NCI-H128 (cell line): ENCODE data around the gene ARL5C.
A peak's percentile ranks its signal among the peaks of the same experiment; 100 is the strongest.
"Not testable (repeated sequence)": the region's sequence is repeated elsewhere in the genome, so short reads cannot be mapped to it uniquely, and the experiment has no call there.

Experiments
- DNase-seq: peaks from one replicate; lab custom pipeline; 2025; ENCODE audit not compliant: unreplicated experiment; lab: John Stamatoyannopoulos, UW

The ARL5C gene

DNA sequence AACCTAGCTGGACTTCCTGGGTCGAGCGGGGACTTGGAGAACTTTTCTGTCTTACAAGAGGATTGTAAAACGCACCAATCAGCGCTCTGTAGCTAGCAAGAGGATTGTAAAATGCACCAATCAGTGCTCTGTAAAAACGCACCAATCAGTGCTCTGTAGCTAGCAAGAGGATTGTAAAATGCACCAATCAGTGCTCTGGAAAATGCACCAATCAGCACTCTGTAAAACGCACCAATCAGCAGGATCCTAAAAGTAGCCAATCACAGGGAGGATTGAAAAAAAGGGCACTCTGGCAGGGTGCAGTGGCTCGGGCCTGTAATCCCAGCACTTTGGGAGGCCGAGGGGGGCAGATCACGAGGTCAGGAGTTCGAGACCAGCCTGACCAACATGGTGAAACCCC lies 2.5 kb upstream of the ARL5C start:
- not testable (repeated sequence) for DNase-seq

DNA sequence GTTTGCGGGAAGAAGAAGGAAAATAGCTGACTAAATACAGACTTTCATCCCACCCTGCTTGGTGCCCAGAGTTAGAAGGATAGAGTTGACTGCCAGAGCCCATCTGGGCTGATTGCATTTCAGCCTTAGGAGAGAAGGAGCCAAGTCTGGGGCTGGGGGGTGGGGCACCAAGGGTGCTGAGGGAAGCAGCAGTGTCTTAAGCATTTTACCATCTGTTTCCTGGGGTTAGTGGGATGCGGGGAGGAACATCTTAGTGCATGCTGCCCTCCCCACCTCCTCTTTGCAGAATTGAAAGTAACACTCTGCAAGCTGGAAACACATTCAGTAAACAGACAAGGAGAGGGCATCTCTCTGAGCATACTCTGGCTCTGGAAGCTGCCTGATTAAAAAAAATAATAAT lies 1.5 kb upstream of the ARL5C start:
- no peak for DNase-seq

DNA sequence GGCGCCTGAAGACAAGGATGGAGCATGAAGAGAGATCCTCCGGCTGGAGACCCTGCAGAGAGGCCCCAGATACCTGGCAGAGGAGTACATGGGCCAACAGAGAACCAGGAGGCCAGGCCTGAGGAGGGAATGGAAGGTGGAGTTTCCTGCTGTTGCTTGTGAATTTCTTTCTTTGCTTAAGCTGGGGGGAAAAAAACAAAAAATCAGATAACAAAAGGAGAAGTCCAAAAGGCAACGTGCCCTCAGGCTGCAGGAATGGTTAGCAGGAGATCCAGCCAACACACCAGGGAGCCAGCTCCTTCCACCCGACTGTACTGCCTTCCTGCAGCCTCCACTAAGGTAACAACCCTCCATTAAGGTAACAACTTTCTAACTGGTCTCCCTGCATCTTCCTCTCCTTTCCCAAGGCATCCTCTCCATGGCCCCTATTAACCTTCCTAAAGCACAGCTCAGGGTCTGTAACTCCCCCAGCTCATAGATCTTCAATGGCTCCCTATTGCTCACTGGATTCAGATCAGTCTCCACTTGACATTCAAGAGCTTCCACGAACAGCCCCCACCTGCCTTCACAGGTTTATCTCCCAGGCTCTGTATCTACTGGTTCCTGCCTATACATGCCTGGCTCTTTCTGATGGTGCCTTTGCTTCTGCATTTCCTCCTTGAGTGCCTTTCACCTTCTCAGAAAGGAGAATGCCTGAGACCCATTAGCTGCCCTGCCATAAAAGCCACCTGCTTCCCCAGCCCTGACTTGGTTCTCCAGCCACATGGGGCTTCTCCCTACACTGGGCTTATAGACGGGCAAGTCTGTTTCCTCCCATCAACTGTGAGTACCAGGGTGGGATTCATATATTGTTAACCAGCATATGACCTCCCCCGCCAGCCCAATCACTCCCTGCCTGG lies 725 bp upstream of the ARL5C start:
- no peak for DNase-seq

DNA sequence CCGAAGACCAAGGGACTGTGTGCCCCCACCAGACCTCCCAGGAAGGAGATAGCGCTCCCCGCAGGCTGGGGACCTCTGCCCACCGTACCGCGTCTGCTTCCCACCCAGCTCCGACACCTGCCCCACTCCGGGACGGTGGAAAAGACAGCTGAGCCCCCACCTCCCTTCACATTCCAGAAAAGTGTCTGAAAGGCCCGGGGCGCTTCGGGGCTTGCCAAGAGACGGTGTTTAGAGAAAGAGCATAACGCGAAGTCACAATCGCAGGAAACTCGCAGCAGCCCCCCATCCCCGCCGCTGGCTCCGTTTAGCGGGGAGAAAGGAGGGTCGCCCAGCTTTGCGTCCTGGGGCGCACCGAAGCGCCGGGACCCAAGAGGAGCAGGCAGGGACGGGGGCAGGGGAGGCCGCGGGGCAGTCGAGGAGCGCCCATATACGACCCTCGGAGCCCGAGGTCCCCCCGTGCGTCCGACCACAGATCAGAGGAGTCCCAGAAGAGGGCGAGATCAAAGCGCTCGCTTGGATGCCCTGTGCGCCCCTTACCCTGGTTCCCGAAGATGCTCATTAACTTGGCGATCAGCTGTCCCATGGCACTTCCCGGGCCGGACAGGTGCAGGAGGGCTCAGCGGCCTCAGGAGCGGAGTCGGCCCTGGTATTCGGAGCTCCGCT lies 652 bp downstream of the ARL5C start:
- no peak for DNase-seq

DNA sequence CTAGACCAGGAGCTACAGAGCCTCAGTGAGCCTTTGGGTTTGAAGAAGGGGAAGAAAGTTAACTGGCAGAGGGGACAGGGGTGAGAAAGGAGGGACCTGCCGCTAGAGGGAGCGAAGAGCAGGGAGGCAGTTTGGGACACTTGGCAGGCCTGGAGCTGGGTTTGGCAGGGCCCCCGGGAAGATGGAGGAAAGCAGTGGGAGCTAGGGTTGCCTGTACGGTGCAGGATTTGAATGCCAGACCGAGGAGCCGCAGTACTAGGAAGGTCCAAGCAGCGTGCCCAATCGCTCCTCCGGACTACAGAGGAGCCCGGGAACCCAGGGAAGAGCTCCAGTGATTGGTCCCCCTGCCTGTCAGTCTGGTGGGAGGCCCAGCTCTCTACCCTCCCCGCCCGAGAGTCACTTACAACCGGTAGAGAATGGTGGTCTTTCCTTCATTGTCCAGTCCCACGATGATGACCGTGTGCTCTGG lies 1.3 kb downstream of the ARL5C start:
- DNase-seq: no peak

DNA sequence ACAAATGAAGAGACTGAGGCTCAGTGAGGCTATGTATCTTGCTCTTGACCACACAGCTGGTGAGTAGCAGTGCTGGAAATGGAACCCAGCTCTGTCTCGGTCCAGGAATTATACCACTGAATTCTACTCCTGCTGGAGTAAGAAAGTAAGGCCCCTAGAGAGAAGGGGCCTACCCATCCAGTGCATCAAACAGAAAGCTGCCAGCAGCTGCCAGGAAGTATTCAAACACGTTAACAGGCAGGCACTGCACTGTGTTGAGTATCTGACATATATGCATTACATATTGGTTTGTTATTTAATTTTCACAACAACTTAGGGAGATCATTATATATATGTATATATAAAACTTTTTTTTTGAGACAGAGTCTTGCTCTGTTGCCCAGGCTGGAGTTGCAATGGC lies 4.0 kb downstream of the ARL5C start:
- DNase-seq: no peak

DNA sequence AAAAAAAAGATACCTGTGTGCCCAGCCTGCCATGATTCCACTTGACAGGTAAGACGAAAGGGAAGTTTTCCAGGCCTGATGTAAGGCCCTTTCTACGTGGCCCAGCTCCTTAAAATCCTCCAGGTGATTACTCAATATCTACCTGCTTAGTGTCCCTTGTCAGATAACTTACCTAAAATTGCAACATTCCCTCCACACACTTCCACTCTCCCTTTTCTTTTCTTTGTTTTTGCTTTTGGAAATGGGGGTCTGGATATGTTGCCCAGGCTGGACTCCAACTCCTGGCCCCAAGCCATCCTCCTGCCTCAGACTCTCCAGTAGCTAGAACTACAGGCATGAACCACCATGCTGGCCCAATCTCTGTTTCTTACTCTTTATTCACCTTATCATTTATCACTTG lies 7.3 kb downstream of the ARL5C start:
- no peak for DNase-seq

DNA sequence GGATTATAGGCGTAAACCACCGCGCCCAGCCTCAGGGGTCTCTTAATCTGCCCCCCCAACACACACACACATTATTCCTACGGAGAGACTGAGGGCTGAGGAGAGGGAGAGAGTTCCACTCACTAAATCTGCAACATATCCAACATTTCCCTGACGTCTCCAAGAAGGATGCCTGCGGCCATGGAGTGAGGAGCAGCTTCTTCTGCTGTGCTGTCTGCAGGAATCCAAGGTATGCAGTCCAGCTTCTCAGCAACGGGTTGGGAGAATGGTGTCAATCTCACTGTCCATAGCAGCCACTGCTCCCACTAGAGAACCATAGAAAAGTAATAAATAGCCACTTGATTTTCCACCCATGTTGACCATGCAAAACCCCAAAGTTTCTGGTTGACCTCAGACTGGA lies 9.5 kb downstream of the ARL5C start:
- no peak for DNase-seq

DNA sequence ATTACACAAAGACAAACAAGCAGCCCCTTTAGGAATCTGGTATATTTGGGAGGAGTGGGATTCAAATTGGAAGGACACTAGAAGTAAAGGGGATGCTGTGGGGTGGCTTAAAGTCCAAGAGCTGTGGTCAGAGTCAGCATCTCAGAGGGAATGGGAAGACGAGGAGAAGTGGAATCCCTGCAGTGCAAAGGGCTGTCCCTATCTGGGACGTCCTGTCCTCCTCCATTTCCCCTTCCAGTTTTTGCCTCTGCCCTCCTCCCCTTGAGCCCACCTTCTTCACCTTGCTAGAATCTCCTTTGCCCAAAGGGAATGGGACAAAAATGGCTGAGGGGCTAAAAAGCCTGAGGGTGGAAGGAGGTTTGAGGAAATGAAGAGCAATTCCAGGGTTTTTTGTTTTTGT lies 10.3 kb downstream of the ARL5C start:
- no peak for DNase-seq

DNA sequence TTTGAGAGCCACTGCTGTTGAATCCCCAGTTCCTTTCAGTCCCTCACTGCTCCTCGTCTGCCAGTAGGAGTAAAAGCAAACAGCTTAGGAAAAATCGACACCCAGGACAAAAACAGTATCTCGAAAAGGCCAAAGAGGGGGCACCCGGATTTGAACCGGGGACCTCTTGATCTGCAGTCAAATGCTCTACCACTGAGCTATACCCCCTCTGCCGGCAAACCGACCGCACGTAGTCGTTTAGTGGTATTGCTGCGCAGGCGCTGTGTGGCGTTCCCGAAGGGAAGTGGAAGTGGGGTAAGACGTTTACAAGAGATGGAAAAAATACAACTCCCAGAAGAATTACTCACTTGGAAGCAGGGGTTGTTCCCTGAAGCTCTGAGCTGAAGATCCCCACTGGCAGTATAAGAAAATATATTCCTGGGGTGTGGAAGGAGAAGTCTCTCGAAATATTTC lies 12.3 kb downstream of the ARL5C start:
- DNase-seq: peak; percentile 60

DNA sequence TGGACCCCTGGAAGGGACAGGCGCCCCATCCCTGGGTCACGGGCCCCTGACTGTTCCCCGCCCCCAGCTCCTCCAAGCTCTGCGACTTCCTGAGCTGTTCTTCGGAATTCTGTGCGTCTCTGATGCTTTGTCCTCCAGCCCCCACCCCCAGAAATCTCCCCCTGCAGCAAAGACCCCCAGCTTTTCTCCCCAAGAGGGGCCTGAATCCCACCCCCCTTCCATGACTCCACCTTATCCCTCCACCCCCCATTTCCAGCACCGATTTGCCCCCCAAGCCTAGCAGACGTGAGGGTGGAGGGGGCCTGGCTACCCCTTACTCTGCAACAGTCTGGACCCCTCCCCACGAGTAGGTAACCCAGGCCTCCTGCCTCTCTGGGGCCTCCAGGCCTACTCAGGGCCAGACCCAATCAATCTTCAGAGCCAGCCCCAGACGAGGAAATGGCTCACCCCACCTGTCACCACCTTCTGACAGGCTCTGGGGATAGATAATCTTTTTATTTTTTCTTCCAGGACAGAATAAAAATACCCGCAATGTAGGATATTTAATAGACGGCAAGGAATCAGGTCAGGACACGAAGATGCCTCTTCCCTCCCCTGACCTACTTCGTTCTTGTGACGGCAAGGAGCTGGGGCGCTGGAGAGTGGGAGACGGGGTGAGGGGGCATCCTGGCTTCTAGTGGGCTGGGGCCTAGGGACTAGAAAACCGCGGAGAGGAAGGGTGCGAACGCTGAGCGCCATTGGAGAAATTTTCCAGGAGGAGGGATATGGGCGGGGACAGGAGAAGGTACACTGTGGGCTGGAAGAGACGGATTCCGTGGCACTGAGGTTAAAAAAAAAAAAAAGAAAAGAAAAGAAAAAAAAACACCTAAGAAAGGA lies 13.8 kb downstream of the ARL5C start:
- no peak for DNase-seq

DNA sequence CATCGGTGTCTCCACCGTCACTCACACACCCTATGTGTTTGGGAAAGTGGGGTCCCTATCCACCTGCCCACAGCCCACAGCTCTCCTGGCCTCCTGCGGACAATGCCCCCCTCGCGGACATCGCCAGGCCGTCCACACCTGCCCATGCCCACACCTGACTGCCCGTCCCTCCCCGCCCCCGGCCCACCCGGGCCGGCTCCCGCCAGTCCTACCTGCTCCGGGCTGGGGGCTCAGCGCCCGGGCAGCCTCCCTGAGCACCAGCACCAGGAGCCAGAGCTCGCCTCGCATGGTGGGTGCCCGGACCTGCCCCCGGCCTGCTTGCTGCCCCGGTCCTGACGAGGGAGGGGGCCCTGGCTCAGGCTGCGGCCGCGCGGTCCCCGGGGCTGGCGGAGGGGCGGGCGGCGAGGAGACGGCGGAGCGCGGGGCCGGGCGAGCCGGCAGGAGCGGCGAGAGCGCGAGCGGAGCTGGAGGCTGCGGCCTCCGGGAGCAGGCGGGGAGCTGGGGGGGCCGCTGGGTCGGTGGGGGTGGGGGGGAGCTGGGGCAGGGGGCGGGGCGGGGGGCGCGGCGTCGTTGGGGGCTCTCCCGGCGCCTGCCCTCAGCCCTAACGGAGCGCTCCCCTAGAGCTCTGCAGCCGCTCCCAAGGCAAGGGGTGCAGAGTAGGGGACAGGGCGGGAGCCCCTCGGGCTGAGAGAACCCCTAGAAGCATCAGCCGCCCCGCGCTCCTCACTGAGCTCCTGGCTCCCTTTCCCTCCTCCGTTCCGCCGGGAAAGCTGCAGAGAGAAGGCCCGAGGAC lies 14.6 kb downstream of the ARL5C start, which contains the start of gene PLXDC1:
Gene PLXDC1 (minus strand): TSS at position 488 of the 793 bp plus-strand sequence. CDS start 200 bp downstream, at position 288.
- DNase-seq: no peak

DNA sequence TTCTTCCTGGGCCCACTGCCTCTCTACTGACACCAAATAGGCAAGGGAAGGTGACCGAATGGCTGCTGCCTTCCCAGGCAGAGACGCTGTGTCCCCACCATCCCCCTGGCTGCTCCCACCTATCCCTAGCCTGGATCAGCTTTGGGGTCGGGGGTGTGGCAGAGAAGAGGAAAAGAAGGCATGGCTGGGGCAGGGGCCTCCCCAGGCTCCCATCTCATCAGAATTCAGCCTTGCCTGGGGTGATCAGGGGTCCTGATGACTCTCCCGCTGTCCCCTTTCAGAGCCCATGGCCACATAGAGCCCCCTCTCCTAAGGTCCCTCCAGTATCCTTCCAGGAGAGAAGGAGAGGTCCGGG lies 15.2 kb downstream of the ARL5C start:
- no peak for DNase-seq

DNA sequence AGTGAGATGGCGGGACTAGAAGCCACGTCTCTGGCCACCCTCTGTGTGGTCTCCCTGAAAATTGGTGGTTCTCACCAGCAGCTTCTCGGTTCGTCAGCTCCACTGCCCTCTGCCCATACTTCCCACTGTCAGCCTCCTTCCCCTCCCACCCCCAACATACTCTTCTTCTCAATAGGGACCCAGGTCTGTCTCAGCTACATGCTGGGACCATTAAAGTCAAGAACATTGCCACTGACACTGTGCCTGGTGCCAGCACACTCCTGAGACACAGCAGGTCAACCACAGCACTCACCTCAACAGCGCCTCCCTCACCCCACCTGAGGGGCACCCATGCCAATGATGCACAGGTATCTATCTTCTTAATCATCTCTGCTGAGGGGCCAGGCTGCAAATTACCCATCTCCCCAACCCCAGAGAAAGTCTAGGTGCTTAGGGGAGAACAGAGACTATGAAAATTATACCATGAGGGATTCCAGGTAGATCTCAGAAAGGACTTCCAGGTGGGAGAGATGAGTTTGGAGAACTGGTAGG lies 15.8 kb downstream of the ARL5C start:
- DNase-seq: no peak

DNA sequence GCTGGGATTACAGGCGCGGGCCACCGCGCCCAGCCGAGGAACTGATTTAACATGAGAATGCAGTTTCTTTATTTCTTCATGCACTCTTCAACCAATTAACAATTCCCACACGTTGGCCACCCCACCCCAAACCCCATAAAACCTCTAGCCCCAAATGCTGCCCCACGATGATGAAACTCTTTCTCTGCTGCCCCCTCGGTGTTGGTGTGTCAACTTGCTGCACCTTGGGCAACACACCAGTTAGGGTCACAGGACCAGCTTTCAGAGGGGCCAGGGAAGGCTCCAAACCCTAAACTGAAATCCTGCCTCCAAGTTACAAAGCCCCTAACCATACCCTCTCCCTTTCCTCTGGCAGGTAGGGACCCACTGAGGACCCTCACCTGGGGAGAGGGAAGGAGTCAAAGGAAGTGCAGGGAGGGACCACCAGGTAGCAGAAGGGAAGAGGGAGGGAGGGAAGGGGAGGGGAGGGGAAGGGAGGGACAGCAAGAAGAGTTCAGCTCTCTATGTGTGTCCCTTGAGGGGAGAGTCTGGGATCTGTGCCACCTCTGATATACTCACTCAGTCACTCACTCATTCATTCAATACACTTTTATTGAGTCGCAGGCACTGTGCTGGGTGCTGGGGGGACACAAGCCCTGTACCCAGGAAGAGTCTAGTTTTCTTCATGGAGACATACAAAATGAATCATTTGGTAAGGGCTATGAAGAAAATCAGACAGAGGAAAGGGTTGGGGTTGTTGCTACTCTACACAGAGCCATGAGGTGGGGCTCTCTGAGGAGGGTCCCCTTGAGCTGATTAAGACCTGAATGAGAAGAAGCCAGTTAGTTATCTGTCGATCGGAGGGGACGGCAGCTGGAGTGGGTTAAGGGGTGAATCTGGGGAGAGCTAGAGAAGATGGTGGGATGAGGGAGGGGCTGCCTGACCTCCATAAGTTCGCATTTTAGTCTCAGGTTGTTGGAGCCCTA lies 18.5 kb downstream of the ARL5C start:
- no peak for DNase-seq

DNA sequence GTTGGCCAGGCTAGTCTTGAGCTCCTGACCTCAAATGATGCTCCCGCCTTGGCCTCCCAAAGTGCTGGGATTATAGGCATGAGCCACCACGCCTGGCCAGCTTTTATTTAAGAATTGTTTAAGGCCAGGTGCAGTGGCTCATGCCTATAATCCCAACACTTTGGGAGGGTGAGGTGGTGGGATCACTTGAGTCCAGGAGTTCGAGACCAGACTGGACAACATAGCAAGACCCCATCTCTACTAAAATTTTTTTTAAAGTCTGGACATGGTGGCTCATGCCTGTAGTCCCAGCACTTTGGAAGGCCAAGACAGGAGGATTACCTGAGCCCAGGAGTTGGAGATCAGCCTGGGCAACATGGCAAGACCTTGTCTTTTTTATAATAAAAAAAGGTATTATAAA lies 19.7 kb downstream of the ARL5C start:
- no peak for DNase-seq

DNA sequence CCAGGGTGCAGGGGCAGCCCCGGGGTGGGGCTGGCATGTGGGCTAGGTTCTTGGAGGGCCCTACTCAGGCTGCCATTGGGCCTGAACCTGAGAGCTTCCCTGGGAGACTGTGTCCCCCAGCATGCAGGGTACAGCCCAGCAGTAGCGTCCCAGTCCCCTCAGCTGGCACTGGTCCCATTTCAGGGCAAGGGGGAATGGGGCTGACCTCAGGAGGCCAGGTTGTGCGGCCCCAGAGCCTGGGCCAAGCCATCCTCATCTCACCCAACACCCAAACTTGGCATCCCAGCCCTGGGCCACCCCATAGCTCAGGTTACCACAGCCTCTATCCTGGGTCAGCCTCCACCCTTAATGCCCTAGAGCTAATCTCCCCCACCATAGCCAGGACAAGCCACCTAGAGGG lies 20.8 kb downstream of the ARL5C start:
- DNase-seq: no peak

DNA sequence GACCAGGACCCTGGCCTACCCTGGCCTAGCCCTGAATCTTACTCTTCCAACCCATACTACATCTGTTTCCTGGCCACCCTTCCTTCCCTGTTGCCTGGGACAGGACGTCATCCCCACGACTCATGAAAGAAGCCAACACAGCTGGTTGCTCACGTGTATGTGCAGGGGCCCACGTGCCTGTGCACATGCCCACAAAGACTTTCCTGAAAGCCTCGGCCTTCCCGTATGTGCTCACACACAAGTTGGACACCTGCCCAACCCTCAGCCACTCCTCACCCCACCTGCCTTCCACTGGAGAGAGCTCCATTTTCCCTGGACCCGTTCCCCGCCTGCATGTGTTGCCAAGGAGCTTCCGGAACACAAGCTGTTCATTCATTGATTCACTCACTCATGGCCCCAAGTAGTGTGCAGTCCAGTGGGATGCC lies 21.5 kb downstream of the ARL5C start:
- DNase-seq: no peak

DNA sequence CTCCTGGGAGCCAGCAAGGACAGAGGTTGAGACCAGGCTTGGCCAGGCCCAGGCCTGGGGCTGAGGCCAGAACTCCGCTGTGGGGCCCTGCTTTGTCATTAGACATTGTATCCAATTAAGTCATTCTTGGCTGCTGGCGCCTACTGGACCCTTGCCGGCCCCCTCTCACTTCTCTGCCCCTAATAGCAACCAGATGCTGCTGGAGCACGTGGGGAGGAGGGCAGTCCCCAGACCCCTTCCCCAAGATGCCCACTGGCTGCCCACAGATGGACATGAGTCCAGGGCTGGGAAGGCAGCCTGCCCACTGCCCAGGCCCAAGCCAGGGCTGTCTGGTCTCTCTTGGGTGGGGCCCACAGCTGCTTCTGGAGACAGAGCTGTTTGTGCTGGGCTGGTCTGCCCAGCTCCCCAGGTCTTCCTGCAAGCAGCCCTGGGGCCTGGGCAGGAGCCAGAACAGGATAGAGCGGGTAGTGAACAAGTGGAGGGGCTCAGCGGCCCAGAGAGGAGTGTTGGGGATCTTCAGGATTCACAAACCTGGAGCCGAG lies 22.3 kb downstream of the ARL5C start:
- DNase-seq: no peak
